Measurements from ENCODE around the gene ZNF18.
"Not testable (repeated sequence)": the region's sequence is repeated elsewhere in the genome, so short reads cannot be mapped to it uniquely, and the experiment has no call there.

The ZNF18 gene

GRCh38 chr17:11986942-11987329 lies 10.3 kb downstream of the ZNF18 start:
- no peak for TF ChIP-seq ZFX (IDR thresholded peaks at IDR 0.05; ENCODE audit: borderline replicate concordance)
- TF ChIP-seq, protein P1, sequence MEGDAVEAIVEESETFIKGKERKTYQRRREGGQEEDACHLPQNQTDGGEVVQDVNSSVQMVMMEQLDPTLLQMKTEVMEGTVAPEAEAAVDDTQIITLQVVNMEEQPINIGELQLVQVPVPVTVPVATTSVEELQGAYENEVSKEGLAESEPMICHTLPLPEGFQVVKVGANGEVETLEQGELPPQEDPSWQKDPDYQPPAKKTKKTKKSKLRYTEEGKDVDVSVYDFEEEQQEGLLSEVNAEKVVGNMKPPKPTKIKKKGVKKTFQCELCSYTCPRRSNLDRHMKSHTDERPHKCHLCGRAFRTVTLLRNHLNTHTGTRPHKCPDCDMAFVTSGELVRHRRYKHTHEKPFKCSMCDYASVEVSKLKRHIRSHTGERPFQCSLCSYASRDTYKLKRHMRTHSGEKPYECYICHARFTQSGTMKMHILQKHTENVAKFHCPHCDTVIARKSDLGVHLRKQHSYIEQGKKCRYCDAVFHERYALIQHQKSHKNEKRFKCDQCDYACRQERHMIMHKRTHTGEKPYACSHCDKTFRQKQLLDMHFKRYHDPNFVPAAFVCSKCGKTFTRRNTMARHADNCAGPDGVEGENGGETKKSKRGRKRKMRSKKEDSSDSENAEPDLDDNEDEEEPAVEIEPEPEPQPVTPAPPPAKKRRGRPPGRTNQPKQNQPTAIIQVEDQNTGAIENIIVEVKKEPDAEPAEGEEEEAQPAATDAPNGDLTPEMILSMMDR (IDR thresholded peaks at IDR 0.05) = peak; percentile 71
- no peak overlapping the region for H3K27ac ChIP-seq

- no peak for TF ChIP-seq ZFX (IDR thresholded peaks at IDR 0.05; ENCODE audit: borderline replicate concordance)
- TF ChIP-seq, protein P1 (IDR thresholded peaks at IDR 0.05) = no peak
- no peak overlapping the region for H3K27ac ChIP-seq
Measured at GRCh38 chr17:11986179-11986941, 10.9 kb downstream of the ZNF18 start.

DNA sequence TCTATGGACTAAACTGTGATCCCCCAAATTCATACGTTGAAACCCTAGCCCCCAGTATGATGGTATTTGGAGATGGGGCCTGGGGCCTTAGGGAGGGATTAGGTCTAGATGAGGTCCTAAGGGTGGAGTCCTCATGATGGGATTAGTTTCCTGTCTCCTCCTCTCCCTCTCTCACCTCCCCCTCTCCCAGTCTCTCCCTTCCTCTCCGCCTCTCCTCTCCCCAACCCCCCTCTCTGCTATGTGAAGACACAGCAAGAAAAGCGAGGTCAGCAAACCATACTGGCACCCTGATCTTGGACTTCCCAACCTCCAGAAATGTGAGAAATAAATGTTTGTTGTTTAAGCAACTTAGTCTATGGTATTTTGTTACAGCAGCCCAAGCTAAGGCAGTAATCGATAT lies 15.4 kb downstream of the ZNF18 start:
- no peak for TF ChIP-seq ZFX (IDR thresholded peaks at IDR 0.05; ENCODE audit: borderline replicate concordance)
- TF ChIP-seq, protein P1 (IDR thresholded peaks at IDR 0.05) = no peak

GRCh38 chr17:11980813-11981212 lies 16.5 kb downstream of the ZNF18 start:
- TF ChIP-seq, protein P1 (IDR thresholded peaks at IDR 0.05) = peak; percentile 54
- no peak for TF ChIP-seq ZFX (IDR thresholded peaks at IDR 0.05; ENCODE audit: borderline replicate concordance)
- H3K27ac ChIP-seq = no peak overlapping the region

More for the DNA sequence above, 15.4 kb downstream of the ZNF18 start:
- no peak overlapping the region for H3K27ac ChIP-seq

GRCh38 chr17:11979795-11980194 lies 17.5 kb downstream of the ZNF18 start:
- no peak overlapping the region for H3K27ac ChIP-seq
- TF ChIP-seq, protein P1 (IDR thresholded peaks at IDR 0.05) = no peak
- no peak for TF ChIP-seq ZFX (IDR thresholded peaks at IDR 0.05; ENCODE audit: borderline replicate concordance)

DNA sequence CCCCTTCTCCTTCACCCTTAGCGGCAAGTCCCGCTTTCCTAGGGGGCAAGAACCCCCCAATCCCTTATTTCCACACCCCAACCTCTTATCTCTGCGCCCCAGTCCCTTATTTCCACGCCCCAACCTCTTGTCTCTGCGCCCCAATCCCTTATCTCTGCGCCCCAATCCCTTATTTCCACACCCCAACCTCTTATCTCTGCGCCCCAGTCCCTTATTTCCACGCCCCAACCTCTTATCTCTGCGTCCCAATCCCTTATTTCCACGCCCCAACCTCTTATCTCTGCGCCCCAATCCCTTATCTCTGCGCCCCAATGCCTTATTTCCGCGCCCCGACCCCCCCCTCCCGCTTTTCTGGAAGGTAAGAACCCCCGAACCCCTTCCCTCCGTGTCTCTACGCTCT lies 24.5 kb downstream of the ZNF18 start:
- not testable (repeated sequence) for H3K27ac ChIP-seq

DNA sequence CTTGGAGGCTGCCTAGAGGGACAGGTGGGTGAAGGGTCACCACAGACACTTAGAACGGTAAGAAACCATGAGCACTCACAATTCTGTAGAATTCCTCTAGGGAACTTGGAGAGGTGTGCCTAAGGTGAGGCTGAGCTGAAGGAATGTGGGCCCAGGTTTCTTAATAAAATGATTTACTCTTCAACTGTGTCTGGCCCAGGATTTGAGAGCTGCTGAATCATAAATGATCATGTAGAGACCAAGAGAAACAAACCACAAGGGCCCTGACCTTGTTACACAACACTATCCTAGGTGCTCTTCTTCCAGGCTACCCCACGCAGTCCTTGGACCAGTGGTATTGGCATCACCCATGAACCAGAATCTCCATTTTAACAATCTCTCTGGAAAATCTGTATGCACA lies 27.7 kb downstream of the ZNF18 start:
- TF ChIP-seq ZFX (IDR thresholded peaks at IDR 0.05; ENCODE audit: borderline replicate concordance) = no peak
- TF ChIP-seq, protein P1 (IDR thresholded peaks at IDR 0.05) = no peak
- H3K27ac ChIP-seq = no peak overlapping the region

GRCh38 chr17:11954936-11955335 lies 42.3 kb downstream of the ZNF18 start:
- TF ChIP-seq ZFX (IDR thresholded peaks at IDR 0.05; ENCODE audit: borderline replicate concordance) = no peak
- TF ChIP-seq, protein P1 (IDR thresholded peaks at IDR 0.05) = no peak
- no peak overlapping the region for H3K27ac ChIP-seq

Data from 22Rv1 (cell line).